GM12873 (cell line): ENCODE results near the gene EXOC3L4.

ENCODE experiments used
- CTCF ChIP-seq: IDR thresholded peaks from 2 replicates; pipeline ENCODE4 v1.5.1; 2012; ENCODE audit warnings: low read depth, mild to moderate bottlenecking, moderate library complexity, low read length, control low read depth; ENCODE audit not compliant: insufficient read depth; ENCODE audit errors: missing control alignments

The EXOC3L4 gene

GRCh38 chr14:103066399-103066798, 28.1 kb upstream of the EXOC3L4 start:
- TF ChIP-seq CTCF, result no peak

GRCh38 chr14:103067231-103067954, 27.1 kb upstream of the EXOC3L4 start:
- no peak for TF ChIP-seq CTCF

GRCh38 chr14:103068351-103069073, 26.0 kb upstream of the EXOC3L4 start:
- no peak for TF ChIP-seq CTCF

GRCh38 chr14:103070263-103070885, 24.2 kb upstream of the EXOC3L4 start:
- TF ChIP-seq CTCF, result no peak

- no peak for TF ChIP-seq CTCF
These were observed 23.5 kb upstream of the EXOC3L4 start for GRCh38 chr14:103070971-103071542.

GRCh38 chr14:103071544-103072251, 22.8 kb upstream of the EXOC3L4 start:
- no peak for TF ChIP-seq CTCF
